ENCODE results near the gene SMC1A. TPM values are rescaled to one million over a fixed set of nuclear protein-coding genes. Genes with fewer than 3 reads are reported as not detected.

Gene SMC1A
- total RNA-seq, 4 donors from 2014 or later = 32.8 to 52.0 (median 36.5) TPM

- H3K27me3 ChIP-seq = no peaks in the 10 kb centered on the region
- 31% methylated on average over 61 of the region's 61 CpGs for WGBS
Measured at GRCh38 chrX:53433651-53434639, 11.5 kb upstream of the SMC1A start, which contains the start of gene HSD17B10. Gene HSD17B10 (minus strand): TSS chrX:53434370. CDS start chrX:53434345, 25 bp downstream.

DNA sequence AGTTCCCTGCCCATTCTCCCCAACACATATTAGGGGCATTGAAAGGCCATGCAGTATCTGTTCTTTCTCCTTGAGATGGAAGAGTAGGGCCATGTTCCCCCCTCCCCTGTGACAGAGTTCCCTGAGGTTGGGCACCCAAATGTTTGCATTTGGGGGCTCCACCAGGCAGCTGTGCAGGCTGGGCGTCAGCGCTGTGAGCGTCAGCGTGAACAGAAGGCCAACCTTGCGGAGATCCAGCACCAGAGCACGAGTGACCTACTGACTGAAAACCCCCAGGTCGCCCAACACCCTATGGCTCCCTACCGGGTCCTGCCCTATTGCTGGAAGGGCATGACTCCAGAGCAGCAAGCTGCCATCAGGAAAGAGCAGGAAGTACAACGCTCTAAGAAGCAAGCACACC, 7.8 kb upstream of the SMC1A start:
- Histone ChIP-seq H3K36me3 (peaks cover 0 to 33% (median 28%) of the 10 kb centered on the region in 4 donors), H3K9me3 (no peaks in the 10 kb centered on the region), H3K27ac (replicated peaks in 1 of 4) (no peak overlapping the region), H3K27me3 (no peaks in the 10 kb centered on the region), H3K4me3 (no peak overlapping the region), H3K4me1 (peaks cover 6 to 18% (median 12%) of the 10 kb centered on the region in 4 donors)
- WGBS = 81% methylated on average over 7 of the region's 9 CpGs
- intact Hi-C loops (cut with DNase I) = no loop called here
- no peak for DNase-seq (ENCODE audit: extremely low spot score)
- no peak for TF ChIP-seq POLR2AphosphoS5 (IDR thresholded peaks at IDR 0.05)
- no peak for TF ChIP-seq EP300 (IDR thresholded peaks at IDR 0.05)
- TF ChIP-seq, protein P1, sequence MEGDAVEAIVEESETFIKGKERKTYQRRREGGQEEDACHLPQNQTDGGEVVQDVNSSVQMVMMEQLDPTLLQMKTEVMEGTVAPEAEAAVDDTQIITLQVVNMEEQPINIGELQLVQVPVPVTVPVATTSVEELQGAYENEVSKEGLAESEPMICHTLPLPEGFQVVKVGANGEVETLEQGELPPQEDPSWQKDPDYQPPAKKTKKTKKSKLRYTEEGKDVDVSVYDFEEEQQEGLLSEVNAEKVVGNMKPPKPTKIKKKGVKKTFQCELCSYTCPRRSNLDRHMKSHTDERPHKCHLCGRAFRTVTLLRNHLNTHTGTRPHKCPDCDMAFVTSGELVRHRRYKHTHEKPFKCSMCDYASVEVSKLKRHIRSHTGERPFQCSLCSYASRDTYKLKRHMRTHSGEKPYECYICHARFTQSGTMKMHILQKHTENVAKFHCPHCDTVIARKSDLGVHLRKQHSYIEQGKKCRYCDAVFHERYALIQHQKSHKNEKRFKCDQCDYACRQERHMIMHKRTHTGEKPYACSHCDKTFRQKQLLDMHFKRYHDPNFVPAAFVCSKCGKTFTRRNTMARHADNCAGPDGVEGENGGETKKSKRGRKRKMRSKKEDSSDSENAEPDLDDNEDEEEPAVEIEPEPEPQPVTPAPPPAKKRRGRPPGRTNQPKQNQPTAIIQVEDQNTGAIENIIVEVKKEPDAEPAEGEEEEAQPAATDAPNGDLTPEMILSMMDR (IDR thresholded peaks at IDR 0.05) = no peak
- TF ChIP-seq POLR2A (IDR thresholded peaks at IDR 0.05; ENCODE audit: low read depth) = no peak

More at GRCh38 chrX:53433651-53434639, 11.5 kb upstream of the SMC1A start, which contains the start of gene HSD17B10:
- TF ChIP-seq EP300 (IDR thresholded peaks at IDR 0.05) = no peak
- TF ChIP-seq POLR2AphosphoS5 (IDR thresholded peaks at IDR 0.05) = peak; percentile 79 to 90
- TF ChIP-seq, protein P1 (IDR thresholded peaks at IDR 0.05) = no peak
- no peak for TF ChIP-seq POLR2A (IDR thresholded peaks at IDR 0.05; ENCODE audit: low read depth)
- Histone ChIP-seq H3K4me1 (peaks cover 6 to 23% (median 12%) of the 10 kb centered on the region in 4 donors), H3K36me3 (peaks cover 0 to 33% (median 28%) of the 10 kb centered on the region in 4 donors), H3K4me3 (peak within 1 kb of the TSS; percentile 55 to 75 (median 64)), H3K9me3 (no peaks in the 10 kb centered on the region), H3K27ac (replicated peaks in 1 of 4) (peak within 1 kb of the TSS; percentile 69 to 84 (median 78))
- intact Hi-C loops (cut with DNase I) = no loop called here
- peak; percentile 95 for DNase-seq (ENCODE audit: extremely low spot score)

GRCh38 chrX:53429755-53430154, 7.3 kb upstream of the SMC1A start:
- TF ChIP-seq, protein P1 (IDR thresholded peaks at IDR 0.05) = no peak
- TF ChIP-seq POLR2A (IDR thresholded peaks at IDR 0.05; ENCODE audit: low read depth) (no peak), EP300 (IDR thresholded peaks at IDR 0.05) (no peak), POLR2AphosphoS5 (IDR thresholded peaks at IDR 0.05) (no peak)
- DNase-seq (ENCODE audit: extremely low spot score) = no peak
- Histone ChIP-seq H3K27me3 (no peaks in the 10 kb centered on the region), H3K4me1 (peaks cover 6 to 16% (median 10%) of the 10 kb centered on the region in 4 donors), H3K4me3 (no peak overlapping the region), H3K36me3 (peaks cover 0 to 33% (median 28%) of the 10 kb centered on the region in 4 donors), H3K9me3 (no peaks in the 10 kb centered on the region), H3K27ac (replicated peaks in 1 of 4) (no peak overlapping the region)
- intact Hi-C loops (cut with DNase I) = loop anchor here (10.0 kb wide), 1 partner anchor 205 kb away; the partner anchor contains the start of gene KDM5C
- 90% methylated on average over 8 of the region's 8 CpGs for WGBS

DNA sequence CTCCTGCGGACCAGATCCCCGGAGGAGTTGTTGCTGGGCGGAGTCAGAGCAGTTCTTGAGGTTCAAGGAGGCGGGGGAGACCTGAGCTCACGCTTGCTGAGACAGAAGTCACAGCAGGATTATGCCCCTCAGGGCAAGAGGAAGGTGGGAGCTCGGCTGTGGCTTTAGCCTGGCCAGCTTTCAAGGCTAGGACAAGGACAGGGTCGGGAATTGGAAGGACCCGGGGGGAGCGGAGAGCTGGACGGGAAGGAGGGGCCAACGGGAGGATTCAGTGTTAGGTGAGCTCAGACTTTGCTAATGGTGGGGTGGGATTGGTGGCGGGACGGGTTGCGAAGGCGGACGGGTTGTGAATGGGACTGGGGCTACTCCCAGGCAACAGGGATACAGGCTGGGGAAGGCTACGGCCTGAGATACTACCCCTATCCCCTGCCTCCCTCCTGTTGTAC, 430 bp upstream of the SMC1A start, which contains the start of gene RIBC1:
Gene RIBC1, plus strand, starts transcription at position 13 of the 446 bp plus-strand sequence. CDS start 3,404 bp downstream, outside the sequence.
- Histone ChIP-seq H3K36me3 (no peaks in the 10 kb centered on the region), H3K27me3 (no peaks in the 10 kb centered on the region), H3K4me3 (peak within 1 kb of the TSS; percentile 62 to 94 (median 68)), H3K4me1 (peaks cover 15 to 28% (median 24%) of the 10 kb centered on the region in 4 donors), H3K9me3 (no peaks in the 10 kb centered on the region), H3K27ac (replicated peaks in 1 of 4) (peak within 1 kb of the TSS; percentile 87 to 94 (median 90))
- no peak for DNase-seq (ENCODE audit: extremely low spot score)
- TF ChIP-seq, protein P1 (IDR thresholded peaks at IDR 0.05) = no peak
- WGBS = 5% methylated on average over 17 of the region's 17 CpGs
- intact Hi-C loops (cut with DNase I) = loop anchor here (10.0 kb wide), 1 partner anchor 198 kb away; the partner anchor contains the start of gene KDM5C

Data from esophagus muscularis mucosa (tissue), 4 donors.